Measurements from ENCODE around the gene SLC22A5.
"Not testable (repeated sequence)": the region's sequence is repeated elsewhere in the genome, so short reads cannot be mapped to it uniquely, and the experiment has no call there.

SLC22A5 gene

GRCh38 chr5:132396589-132397031 lies 27.1 kb downstream of the SLC22A5 start:
- Histone ChIP-seq H3K4me3 (ENCODE audit: low read length in 2 of 2) (no peak overlapping the region), H3K23ac (ENCODE audit: low read depth, low read length, poor library complexity) (no peak overlapping the region), H2BK5ac (ENCODE audit: low read length) (no peak overlapping the region), H3K4me1 (ENCODE audit: control insufficient read depth in 2 of 2, insufficient read depth in 1 of 2, low read depth in 1 of 2, low read length in 2 of 2) (peaks cover 0 to 2% of the 10 kb centered on the region in 2 donors), H2BK15ac (ENCODE audit: low read length) (no peak overlapping the region), H3K27ac (replicated peaks; ENCODE audit: low read length) (no peak overlapping the region), H3K14ac (ENCODE audit: low read length) (no peak overlapping the region), H3K4me2 (ENCODE audit: insufficient read depth, low read length, poor library complexity, severe bottlenecking) (no peak overlapping the region), H3K27me3 (ENCODE audit: control insufficient read depth in 3 of 3, insufficient read depth in 3 of 3, low read depth in 1 of 3, low read length in 3 of 3) (peaks cover 0 to 9% (median 0%) of the 10 kb centered on the region in 3 experiments), H3K79me1 (ENCODE audit: low read depth, low read length) (no peaks in the 10 kb centered on the region), H4K91ac (ENCODE audit: low read depth, low read length, poor library complexity) (no peak overlapping the region), H2BK12ac (ENCODE audit: low read length) (no peak overlapping the region), H2AFZ (ENCODE audit: low read length) (no peak overlapping the region), H3K36me3 (replicated peaks in 1 of 2; ENCODE audit: control insufficient read depth in 2 of 2, insufficient read depth in 2 of 2, low read length in 2 of 2) (no peaks in the 10 kb centered on the region), H2AK5ac (ENCODE audit: low read depth, low read length) (no peak overlapping the region), H3K9ac (ENCODE audit: low read depth, low read length, poor library complexity) (no peak overlapping the region), H3K9me3 (replicated peaks in 1 of 2; ENCODE audit: control insufficient read depth in 2 of 2, insufficient read depth in 1 of 2, low read depth in 1 of 2, low read length in 2 of 2) (no peaks in the 10 kb centered on the region), H3K4ac (ENCODE audit: low read length) (no peak overlapping the region), H2BK120ac (ENCODE audit: low read depth, low read length) (no peak overlapping the region), H4K8ac (ENCODE audit: low read depth, low read length) (no peak overlapping the region), H3K18ac (ENCODE audit: low read length) (no peak overlapping the region)
- no CpG with 5 or more reads among the region's 1 CpG for WGBS, 2 donors (ENCODE audit: extremely low coverage in 2 of 2, insufficient read length in 2 of 2, insufficient replicate concordance in 1 of 2)
- DNase-seq (ENCODE audit: low spot score) = no peak

DNA sequence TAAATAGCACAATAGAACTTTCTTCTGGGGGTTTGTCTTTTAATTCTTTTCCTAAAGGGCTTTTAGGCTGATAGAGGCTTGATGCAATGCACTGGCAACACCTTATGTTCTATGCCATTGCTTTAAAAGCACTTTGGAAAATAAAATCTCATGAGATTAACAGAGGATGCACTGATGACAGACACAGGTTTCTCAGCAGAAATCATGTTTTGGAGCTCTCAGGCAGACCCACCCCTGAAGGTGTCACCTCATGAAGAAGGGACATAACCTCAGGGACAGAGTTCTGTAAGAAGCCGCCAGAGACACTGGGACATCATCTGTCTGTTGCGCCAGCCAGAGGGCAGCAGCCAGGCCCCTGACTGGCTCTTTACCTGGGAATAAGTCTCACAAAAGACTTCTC lies 27.7 kb downstream of the SLC22A5 start:
- Histone ChIP-seq H3K4me2 (ENCODE audit: insufficient read depth, low read length, poor library complexity, severe bottlenecking) (no peak overlapping the region), H3K18ac (ENCODE audit: low read length) (no peak overlapping the region), H4K91ac (ENCODE audit: low read depth, low read length, poor library complexity) (no peak overlapping the region), H2BK120ac (ENCODE audit: low read depth, low read length) (no peak overlapping the region), H2AFZ (ENCODE audit: low read length) (no peak overlapping the region), H3K23ac (ENCODE audit: low read depth, low read length, poor library complexity) (no peak overlapping the region), H3K9me3 (replicated peaks in 1 of 2; ENCODE audit: control insufficient read depth in 2 of 2, insufficient read depth in 1 of 2, low read depth in 1 of 2, low read length in 2 of 2) (no peaks in the 10 kb centered on the region), H3K27me3 (ENCODE audit: control insufficient read depth in 3 of 3, insufficient read depth in 3 of 3, low read depth in 1 of 3, low read length in 3 of 3) (peaks cover 0 to 9% (median 0%) of the 10 kb centered on the region in 3 experiments), H2BK5ac (ENCODE audit: low read length) (no peak overlapping the region), H3K14ac (ENCODE audit: low read length) (no peak overlapping the region), H3K36me3 (replicated peaks in 1 of 2; ENCODE audit: control insufficient read depth in 2 of 2, insufficient read depth in 2 of 2, low read length in 2 of 2) (no peaks in the 10 kb centered on the region), H4K8ac (ENCODE audit: low read depth, low read length) (no peak overlapping the region), H2AK5ac (ENCODE audit: low read depth, low read length) (no peak overlapping the region), H3K4me3 (ENCODE audit: low read length in 2 of 2) (no peak overlapping the region), H3K9ac (ENCODE audit: low read depth, low read length, poor library complexity) (no peak overlapping the region), H3K79me1 (ENCODE audit: low read depth, low read length) (no peaks in the 10 kb centered on the region), H2BK12ac (ENCODE audit: low read length) (no peak overlapping the region), H3K4me1 (ENCODE audit: control insufficient read depth in 2 of 2, insufficient read depth in 1 of 2, low read depth in 1 of 2, low read length in 2 of 2) (peaks cover 0 to 2% of the 10 kb centered on the region in 2 donors), H3K4ac (ENCODE audit: low read length) (no peak overlapping the region), H2BK15ac (ENCODE audit: low read length) (no peak overlapping the region), H3K27ac (replicated peaks; ENCODE audit: low read length) (no peak overlapping the region)
- no peak for DNase-seq (ENCODE audit: low spot score)
- WGBS, 2 donors (ENCODE audit: extremely low coverage in 2 of 2, insufficient read length in 2 of 2, insufficient replicate concordance in 1 of 2) = no CpG with 5 or more reads among the region's 2 CpGs

DNA sequence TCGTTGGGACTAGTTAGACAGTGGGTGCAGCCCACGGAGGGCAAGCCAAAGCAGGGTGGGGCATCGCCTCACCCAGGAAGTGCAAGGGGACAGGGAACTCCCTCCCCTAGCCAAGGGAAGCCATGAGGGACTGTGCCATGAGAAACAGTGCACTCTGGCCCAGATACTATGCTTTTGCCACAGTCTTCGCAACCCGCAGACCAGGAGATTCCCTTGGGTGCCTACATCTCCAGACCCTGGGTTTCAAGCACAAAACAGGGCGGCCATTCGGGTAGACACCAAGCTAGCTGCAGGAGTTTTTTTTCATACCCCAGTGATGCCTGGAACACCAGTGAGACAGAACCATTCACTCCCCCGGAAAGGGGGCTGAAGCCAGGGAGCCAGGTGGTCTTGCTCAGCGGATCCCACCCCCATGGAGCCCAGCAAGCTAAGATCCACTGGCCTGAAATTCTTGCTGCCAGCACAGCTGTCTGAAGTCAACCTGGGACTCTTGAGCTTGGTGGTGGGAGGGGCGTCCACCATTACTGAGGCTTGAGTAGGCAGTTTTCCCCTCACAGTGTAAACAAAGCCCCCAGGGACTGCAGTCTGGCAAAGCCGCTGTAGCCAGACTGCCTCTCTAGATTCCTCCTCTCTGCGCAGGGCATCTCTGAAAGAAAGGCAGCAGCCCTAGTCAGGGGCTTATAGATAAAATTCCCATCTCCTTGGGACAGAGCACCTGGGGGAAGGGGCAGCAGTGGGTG lies 28.6 kb downstream of the SLC22A5 start:
- H4K8ac ChIP-seq (ENCODE audit: low read depth, low read length); H2AFZ ChIP-seq (ENCODE audit: low read length); DNase-seq (ENCODE audit: low spot score); H3K18ac ChIP-seq (ENCODE audit: low read length); H4K91ac ChIP-seq (ENCODE audit: low read depth, low read length, poor library complexity); H2BK12ac ChIP-seq (ENCODE audit: low read length); H2BK120ac ChIP-seq (ENCODE audit: low read depth, low read length); H3K9ac ChIP-seq (ENCODE audit: low read depth, low read length, poor library complexity); H3K14ac ChIP-seq (ENCODE audit: low read length); H3K23ac ChIP-seq (ENCODE audit: low read depth, low read length, poor library complexity); H3K4ac ChIP-seq (ENCODE audit: low read length); H3K4me1 ChIP-seq (ENCODE audit: control insufficient read depth in 2 of 2, insufficient read depth in 1 of 2, low read depth in 1 of 2, low read length in 2 of 2); H2BK15ac ChIP-seq (ENCODE audit: low read length); H3K27ac ChIP-seq (replicated peaks; ENCODE audit: low read length); H3K4me3 ChIP-seq (ENCODE audit: low read length in 2 of 2); H3K4me2 ChIP-seq (ENCODE audit: insufficient read depth, low read length, poor library complexity, severe bottlenecking); H2BK5ac ChIP-seq (ENCODE audit: low read length); H3K27me3 ChIP-seq (ENCODE audit: control insufficient read depth in 3 of 3, insufficient read depth in 3 of 3, low read depth in 1 of 3, low read length in 3 of 3); H3K36me3 ChIP-seq (replicated peaks in 1 of 2; ENCODE audit: control insufficient read depth in 2 of 2, insufficient read depth in 2 of 2, low read length in 2 of 2); H3K9me3 ChIP-seq (replicated peaks in 1 of 2; ENCODE audit: control insufficient read depth in 2 of 2, insufficient read depth in 1 of 2, low read depth in 1 of 2, low read length in 2 of 2); H2AK5ac ChIP-seq (ENCODE audit: low read depth, low read length); H3K79me1 ChIP-seq (ENCODE audit: low read depth, low read length): not testable (repeated sequence)
- WGBS, 2 donors (ENCODE audit: extremely low coverage in 2 of 2, insufficient read length in 2 of 2, insufficient replicate concordance in 1 of 2) = no CpG with 5 or more reads among the region's 12 CpGs

DNA sequence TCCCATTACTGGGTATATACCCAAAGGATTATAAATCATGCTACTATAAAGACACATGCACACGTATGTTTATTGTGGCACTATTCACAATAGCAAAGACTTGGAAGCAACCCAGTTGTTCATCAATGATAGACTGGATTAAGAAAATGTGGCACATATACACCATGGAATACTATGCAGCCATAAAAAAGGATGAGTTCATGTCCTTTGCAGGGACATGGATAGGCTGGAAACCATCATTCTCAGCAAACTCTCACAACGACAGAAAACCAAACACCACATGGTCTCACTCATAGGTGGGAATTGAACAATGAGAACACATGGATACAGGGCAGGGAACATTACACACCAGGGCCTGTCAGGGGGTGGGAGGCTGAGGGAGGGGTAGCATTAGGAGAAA lies 34.5 kb downstream of the SLC22A5 start:
- not testable (repeated sequence) for H3K36me3 ChIP-seq (replicated peaks in 1 of 2; ENCODE audit: control insufficient read depth in 2 of 2, insufficient read depth in 2 of 2, low read length in 2 of 2); H2BK120ac ChIP-seq (ENCODE audit: low read depth, low read length); H3K4me2 ChIP-seq (ENCODE audit: insufficient read depth, low read length, poor library complexity, severe bottlenecking); H3K14ac ChIP-seq (ENCODE audit: low read length); H3K27me3 ChIP-seq (ENCODE audit: control insufficient read depth in 3 of 3, insufficient read depth in 3 of 3, low read depth in 1 of 3, low read length in 3 of 3); H3K4ac ChIP-seq (ENCODE audit: low read length); H3K79me1 ChIP-seq (ENCODE audit: low read depth, low read length); H2BK12ac ChIP-seq (ENCODE audit: low read length); H2AFZ ChIP-seq (ENCODE audit: low read length); H3K4me3 ChIP-seq (ENCODE audit: low read length in 2 of 2); H3K23ac ChIP-seq (ENCODE audit: low read depth, low read length, poor library complexity); DNase-seq (ENCODE audit: low spot score); H2AK5ac ChIP-seq (ENCODE audit: low read depth, low read length); H2BK5ac ChIP-seq (ENCODE audit: low read length); H4K91ac ChIP-seq (ENCODE audit: low read depth, low read length, poor library complexity); H3K27ac ChIP-seq (replicated peaks; ENCODE audit: low read length); H3K9ac ChIP-seq (ENCODE audit: low read depth, low read length, poor library complexity); H3K18ac ChIP-seq (ENCODE audit: low read length); H2BK15ac ChIP-seq (ENCODE audit: low read length); H3K9me3 ChIP-seq (replicated peaks in 1 of 2; ENCODE audit: control insufficient read depth in 2 of 2, insufficient read depth in 1 of 2, low read depth in 1 of 2, low read length in 2 of 2); H3K4me1 ChIP-seq (ENCODE audit: control insufficient read depth in 2 of 2, insufficient read depth in 1 of 2, low read depth in 1 of 2, low read length in 2 of 2); H4K8ac ChIP-seq (ENCODE audit: low read depth, low read length)
- WGBS, 2 donors (ENCODE audit: extremely low coverage in 2 of 2, insufficient read length in 2 of 2, insufficient replicate concordance in 1 of 2) = no CpG with 5 or more reads among the region's 2 CpGs
